Testis (tissue), 2 donors: ENCODE data around the gene LY6G5C.

Experiments
- CTCF ChIP-seq, 3 experiments: fragments of 450-650 bp in 2 of 3; fragments of 200-600 bp in 1 of 3; sonication (generic) in 1 of 3; IDR thresholded peaks; one replicate each; pipeline ENCODE4 v1.5.1; 2016 to 2019; ENCODE audit warnings: antibody characterized with exemption in 3 of 3, mild to moderate bottlenecking in 2 of 3, moderate library complexity in 1 of 3
- POLR2A ChIP-seq: fragments of 450-650 bp; IDR thresholded peaks from one replicate; pipeline ENCODE4 v1.6.1; 2017; ENCODE audit warnings: antibody characterized with exemption, mild to moderate bottlenecking, moderate library complexity

GRCh38 chr6:31676322-31676903 is 4.5 kb downstream of the LY6G5C start:
- no peak for TF ChIP-seq CTCF (IDR thresholded peaks at IDR 0.05)
- no peak for TF ChIP-seq POLR2A
